ENCODE results near the gene SPECC1L.
"Not testable (repeated sequence)": the region's sequence is repeated elsewhere in the genome, so short reads cannot be mapped to it uniquely, and the experiment has no call there.

SPECC1L gene, protein sequence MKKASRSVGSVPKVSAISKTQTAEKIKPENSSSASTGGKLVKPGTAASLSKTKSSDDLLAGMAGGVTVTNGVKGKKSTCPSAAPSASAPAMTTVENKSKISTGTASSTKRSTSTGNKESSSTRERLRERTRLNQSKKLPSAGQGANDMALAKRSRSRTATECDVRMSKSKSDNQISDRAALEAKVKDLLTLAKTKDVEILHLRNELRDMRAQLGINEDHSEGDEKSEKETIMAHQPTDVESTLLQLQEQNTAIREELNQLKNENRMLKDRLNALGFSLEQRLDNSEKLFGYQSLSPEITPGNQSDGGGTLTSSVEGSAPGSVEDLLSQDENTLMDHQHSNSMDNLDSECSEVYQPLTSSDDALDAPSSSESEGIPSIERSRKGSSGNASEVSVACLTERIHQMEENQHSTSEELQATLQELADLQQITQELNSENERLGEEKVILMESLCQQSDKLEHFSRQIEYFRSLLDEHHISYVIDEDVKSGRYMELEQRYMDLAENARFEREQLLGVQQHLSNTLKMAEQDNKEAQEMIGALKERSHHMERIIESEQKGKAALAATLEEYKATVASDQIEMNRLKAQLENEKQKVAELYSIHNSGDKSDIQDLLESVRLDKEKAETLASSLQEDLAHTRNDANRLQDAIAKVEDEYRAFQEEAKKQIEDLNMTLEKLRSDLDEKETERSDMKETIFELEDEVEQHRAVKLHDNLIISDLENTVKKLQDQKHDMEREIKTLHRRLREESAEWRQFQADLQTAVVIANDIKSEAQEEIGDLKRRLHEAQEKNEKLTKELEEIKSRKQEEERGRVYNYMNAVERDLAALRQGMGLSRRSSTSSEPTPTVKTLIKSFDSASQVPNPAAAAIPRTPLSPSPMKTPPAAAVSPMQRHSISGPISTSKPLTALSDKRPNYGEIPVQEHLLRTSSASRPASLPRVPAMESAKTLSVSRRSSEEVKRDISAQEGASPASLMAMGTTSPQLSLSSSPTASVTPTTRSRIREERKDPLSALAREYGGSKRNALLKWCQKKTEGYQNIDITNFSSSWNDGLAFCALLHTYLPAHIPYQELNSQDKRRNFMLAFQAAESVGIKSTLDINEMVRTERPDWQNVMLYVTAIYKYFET

DNA sequence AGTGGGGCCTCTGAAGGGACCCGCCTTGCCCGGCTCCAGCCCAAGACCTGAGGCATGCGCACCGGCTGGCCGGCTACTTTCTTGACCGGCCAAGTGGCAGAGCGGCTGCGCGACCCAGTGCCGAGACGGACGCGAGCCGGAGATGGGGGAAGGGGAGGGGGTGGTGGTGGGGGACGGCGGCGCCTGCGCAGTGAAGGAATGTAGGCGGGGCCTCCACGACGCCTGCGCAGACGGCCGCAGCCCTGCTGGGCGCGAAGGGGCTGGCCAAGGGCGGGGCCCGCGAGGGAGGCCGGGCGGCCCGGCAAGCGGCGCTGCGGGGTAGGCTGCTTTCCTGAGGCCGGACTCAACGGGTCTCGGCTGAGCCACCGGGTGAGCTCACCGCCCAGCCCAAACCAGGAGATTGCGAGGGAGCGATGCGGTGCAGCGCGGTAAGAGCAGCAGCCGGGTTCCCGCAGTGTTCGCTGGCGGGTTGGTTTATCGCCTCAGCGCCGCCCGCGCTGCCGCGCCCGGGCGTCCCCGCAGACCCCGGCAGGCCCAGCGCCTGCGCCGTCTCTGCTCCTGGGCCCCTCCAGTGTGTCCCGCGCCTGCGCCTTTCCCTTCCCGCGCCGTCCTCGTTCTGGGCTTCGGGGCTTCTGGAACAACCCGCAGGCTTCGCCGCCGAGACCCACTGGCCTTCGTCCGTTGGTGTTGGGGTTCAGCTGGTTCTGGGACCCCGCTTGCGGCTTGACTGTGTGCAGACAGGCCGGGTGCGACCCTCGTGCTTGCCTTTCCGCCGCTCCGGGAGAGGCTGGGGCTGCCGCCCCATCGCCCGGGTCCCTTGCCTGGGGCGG, at the start of gene SPECC1L:
SPECC1L (plus strand) TSS at position 276 of the 830 bp plus-strand sequence. CDS start 31,401 bp downstream, outside the sequence.
- peak; percentile 70 to 98 (median 91) for DNase-seq

DNA sequence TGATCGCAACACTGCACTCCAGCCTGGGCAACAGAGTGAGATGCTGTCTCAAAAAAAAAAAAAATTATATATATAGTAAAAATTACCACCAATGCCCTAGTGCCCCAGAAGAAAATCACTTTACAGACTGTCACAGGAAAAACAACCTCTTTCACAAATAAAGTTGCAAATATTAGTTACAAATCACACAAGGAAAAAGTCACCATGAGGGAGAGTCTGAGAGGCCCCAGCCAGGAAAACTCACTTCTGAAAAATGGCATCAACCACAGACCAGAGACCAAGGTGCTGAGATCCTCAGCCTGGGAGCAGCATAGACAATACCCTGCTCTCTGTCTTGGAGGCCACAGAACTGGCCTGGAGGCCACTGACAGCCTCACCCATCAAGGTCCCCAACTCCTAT, 46.2 kb upstream of the SPECC1L start:
- no peak for DNase-seq

DNA sequence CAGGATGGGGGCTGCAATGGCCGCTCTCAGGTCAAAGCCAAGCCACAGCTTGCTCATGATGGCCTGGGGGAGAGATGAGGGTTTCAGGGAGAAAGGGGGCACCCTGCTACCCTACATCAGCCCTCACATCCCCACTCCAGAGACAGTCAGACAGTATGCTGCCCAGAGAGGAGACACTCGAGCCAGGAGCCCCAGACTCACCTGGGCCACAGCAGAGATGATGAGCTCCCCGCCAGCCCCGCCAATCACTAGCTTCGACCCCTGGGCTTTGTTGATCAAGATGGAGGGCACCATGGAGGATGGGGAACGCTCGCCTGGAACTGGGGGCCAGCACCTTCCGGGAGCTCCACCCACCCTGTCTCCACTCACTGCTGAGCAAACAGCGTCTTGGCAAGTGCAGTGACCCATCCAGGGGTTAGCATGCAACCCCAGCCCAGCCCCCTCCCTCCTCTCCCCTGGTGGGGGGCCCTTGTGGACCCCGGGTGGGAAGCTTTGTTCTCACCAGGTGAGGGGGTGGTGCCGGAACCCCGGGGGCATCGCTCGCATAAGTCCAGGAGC, 45.5 kb upstream of the SPECC1L start:
- no peak for DNase-seq

DNA sequence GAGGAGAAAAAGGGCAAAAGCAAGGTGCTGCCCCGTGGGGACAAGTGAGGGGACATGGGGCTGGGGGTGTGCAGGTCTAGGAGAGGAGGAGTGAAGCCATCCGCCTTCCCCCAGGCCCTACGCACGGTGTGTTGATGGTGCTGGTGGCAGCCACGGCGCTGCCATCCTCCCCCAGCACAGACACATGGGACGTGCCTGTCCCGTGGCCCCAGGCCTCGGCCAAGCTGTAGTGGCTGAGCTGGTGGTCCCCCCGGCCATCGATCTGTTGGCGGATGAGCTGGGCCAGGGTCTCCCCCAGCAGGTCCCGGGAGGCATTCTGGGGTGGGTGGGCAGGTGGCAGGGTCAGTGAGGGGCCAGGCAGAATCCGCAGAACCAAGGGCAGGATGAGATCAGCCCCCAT, 44.7 kb upstream of the SPECC1L start:
- DNase-seq = no peak

DNA sequence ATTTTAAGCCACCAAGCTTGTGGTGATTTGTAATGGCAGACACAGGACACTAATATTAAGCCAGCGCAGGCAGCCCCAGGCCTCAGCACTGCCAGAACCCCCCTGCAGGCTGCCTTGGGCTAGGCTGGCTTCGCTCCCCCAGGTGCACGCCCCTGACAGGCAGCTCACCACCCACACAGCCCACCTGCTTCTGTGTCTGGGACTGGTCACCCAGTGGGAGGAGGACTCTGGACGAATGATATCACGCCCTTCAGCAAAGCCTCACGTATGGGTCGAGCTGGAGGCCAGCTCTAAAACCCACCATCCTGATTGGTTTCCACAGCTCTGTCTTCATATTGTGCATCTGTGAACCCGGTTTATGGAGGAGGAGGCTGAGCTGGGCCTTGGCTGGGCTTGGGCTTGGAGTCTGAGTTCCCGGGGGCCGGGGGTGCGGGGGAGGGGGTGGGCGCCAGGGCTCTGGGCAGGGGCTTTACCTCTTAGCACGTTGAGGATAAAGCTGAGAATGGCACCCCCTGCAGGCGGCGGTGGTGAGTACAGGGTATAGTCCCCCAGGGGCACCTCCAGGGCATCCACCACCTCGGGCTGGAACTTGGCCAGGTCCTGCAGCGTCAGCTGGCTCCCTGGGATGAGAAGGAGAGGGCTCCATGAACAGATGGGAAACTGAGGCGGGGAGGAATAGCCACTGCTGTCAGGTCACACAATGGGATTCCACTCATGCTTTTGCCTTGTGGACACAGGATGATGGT, 39.5 kb upstream of the SPECC1L start:
- DNase-seq = peak in 3 of 51 donors; percentile 9 to 13 (median 10)

DNA sequence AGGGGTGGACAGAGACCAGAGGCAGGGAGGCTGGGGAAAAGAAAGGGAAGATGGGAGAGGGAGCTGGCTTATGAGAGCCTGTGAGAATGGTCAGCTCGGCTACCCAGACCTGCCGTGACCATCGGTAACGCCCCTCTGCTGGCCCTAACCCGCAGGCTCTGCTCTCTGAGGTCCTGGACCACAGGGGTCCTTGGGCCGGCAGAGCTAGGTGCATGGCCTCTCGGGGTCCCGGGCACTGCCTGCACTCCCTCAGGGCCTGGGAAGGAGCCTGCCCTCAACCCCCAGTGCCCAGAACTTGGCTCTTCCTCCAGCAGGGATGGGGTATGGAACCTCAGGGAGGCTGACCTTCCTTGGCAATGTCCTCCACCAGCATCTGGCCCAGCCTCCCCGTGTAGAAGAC, 38.9 kb upstream of the SPECC1L start:
- DNase-seq = no peak

DNA sequence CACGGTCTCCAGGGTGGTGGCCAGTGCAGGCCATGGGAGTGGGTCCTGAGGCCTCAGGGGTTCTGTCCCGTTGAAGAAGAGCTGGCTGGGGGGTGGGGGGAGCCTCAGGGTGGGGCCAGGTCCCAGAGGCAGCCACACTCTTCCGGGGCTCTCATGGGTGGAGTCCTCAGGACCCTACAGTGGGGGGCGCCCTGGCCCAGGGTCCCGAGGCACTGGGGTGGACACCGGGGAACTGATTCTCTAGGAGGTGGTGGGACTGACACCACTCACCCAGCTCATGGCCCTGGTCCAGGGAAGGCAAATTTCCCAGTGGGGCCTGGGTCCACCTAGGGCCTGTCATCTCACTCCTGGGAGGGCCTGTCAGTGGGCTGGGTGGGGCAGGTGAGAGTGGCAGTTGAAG, 38.5 kb upstream of the SPECC1L start:
- DNase-seq = no peak

DNA sequence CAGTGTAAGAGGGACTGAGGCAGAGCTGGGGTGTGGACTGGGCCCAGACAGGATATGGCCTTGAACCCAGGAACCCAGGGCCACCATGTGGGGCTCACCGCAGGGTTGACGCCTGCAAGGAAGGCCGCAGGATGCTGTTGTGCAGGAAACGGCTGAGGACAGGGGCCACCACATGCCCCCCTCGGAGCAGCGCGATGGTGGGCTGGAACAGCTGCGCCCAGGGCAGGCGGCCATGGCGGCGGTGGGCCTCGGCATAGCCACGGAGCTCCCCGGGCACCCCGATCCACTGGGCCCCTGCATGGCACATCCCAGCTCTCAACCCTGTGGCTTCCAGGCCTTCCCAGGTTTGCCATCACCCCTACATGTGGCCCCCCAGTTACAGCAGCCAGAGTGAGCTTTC, 37.9 kb upstream of the SPECC1L start:
- no peak for DNase-seq

DNA sequence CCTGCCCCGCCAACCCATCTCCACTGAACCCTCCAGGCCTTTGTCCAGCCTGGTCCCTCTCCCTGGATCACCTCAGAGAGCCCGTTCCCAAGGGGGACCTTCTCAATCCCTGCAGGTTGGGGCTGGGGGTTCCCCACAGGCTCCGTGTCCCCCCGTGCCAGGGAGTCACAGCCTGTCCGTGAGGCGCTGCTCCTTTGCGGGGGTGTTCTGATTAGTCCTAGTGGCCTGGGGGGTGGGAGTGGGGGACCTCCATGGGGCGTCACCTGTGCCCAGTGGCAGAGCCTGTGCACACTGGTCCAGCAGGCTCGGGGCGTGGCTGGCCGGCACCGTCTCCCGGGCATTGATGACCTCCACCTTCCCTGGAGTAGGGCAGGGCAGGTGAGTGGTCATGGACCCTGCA, 37.4 kb upstream of the SPECC1L start:
- DNase-seq = no peak

DNA sequence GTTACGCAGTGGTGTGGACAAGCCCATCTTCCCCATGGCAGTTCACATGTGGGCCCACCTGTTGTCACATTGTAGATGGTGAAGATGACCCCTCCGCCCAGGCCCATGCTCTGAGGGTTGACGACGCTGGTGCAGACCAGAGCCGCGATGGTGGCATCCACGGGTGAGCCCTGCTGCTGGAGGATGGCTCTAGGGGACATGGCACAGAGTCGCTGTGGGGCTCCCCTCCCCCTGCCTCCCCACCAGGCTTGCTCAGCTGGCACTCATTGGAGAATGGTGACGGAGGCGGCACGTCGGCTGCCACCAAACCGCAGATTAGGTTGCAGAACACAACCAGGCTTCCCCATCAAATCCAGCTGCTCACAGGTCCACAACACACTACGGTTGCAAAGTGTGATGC, 36.8 kb upstream of the SPECC1L start:
- DNase-seq = no peak

DNA sequence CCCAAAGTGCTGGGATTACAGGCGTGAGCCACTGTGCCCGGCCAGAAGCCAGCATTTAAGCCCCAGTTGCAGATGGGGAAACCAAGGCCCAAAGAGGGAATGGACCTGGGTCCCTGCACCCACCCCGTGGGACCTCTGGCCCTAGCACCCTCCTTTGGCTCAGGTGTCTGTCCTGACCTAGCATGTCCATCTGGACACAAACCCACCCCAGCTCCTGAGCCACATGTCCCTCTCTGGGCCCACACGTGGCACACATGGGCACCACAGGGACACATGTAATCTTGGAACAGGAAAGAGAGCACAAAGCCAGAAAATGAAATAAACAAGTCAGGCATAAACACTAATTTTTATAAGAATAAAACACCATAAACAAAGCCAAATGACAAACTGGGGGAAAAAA, 35.3 kb upstream of the SPECC1L start:
- no peak for DNase-seq

DNA sequence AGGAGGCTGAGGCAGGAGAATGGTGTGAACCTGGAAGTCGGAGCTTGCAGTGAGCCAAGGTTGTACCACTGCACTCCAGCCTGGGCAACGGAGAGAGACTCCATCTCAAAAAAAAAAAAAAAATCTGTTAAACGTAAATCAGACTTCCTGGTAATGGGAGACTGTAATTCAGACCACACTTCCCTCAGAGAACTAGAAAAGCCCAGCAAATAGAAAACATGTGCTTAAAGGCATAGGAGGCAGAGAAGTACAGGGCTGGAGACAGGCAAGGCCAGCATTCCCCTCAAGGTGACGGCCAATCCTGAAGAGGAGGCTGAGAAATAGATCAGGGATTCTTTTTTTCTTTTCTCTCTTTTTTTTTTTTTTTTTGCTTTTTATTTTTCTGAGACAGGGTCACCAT, 34.0 kb upstream of the SPECC1L start:
- no peak for DNase-seq

DNA sequence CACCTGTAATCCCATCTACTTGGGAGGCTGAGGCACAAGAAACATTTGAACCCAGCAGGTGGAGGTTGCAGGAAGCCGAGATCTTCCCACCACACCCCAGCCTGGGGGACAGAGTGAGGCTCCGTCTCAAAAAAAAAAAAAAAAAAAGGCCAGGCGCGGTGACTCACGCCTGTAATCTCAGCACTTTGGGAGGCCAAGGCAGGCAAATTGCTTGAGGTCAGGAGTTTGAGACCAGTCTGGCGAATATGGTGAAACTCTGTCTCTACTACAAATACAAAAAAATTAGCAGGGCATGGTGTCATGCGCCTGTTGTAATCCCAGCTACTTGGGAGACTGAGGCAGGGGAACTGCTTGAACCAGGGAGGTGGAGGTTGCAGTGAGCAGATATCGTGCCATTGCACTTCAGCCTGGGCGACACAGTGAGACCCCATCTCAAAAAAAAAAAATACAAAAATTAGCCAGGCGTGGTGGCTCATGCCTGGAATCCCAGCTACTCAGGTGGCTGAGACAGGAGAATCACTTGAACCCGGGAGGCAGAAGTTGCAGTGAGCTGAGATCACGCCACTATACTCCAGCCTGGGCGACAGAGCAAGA, 32.4 kb upstream of the SPECC1L start:
- DNase-seq = not testable (repeated sequence)

DNA sequence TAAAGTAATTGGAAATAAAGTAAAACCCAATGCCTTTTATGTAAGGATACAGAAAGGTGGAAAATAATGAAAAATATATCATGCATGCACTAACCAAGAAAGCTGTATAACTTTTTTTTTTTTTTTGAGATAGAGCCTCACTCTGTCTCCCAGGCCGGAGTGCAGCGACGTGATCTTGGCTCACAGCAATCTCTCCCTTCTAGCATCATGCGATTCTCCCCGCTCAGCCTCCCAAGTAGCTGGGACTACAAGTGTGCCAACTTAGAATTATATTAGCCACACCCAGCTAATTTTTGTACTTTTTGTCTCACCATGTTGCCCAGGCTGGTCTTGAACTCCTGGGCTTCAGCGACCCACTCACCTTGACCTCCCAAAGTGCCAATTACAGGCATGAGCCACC, 30.2 kb upstream of the SPECC1L start:
- DNase-seq = no peak

DNA sequence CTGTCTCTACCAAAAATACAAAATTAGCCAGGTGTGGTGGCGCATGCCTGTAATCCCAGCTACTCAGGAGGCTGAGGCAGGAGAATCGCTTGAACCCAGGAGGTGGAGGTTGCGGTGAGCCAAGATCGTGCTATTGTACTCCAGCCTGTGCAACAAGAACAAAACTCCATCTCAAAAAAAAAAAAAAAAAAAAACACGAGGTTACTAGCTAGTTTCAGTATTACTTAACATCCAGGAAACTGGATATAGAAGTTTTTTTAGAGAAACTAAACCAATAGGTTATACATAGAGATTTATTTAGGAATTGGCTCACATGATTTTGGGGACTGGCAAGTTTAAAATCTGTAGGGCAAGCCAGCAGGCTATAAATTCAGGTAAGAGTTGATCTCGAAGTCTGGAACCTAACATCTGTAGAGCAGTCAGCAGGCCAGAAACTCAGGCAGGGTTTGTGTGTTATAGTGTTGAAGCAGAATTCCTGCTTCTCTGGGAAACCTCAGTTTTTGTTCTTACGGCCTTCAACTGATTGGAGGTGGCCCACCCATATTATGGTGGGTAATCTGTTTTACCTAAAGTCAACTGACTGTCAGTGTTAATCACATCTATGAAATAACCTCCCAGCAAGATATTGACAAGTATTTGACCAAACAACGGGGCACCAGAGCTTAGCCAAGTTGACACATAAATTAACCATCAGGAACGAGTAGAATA, 29.5 kb upstream of the SPECC1L start:
- not testable (repeated sequence) for DNase-seq

DNA sequence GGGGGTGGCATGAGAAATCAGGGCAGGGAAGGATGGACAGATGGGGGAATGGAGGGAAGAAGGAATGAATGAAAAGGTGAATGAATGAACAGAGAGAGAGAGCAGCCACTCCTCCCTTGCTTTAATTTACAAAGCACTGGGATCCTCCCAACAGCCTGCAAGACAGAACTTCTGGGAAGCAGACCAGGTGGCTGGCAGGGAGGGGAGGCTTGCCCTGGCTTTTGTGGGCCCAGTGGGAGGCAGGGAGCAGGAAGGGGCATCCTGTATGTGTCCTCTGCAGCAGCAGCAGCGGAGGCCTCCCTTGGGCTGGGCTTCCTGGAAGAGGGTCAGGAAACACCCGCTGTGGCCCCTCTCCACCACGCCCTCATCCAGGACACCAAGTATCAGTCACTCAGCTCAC, 27.2 kb upstream of the SPECC1L start:
- DNase-seq = peak in 2 of 51 donors; percentile 8 to 29

DNA sequence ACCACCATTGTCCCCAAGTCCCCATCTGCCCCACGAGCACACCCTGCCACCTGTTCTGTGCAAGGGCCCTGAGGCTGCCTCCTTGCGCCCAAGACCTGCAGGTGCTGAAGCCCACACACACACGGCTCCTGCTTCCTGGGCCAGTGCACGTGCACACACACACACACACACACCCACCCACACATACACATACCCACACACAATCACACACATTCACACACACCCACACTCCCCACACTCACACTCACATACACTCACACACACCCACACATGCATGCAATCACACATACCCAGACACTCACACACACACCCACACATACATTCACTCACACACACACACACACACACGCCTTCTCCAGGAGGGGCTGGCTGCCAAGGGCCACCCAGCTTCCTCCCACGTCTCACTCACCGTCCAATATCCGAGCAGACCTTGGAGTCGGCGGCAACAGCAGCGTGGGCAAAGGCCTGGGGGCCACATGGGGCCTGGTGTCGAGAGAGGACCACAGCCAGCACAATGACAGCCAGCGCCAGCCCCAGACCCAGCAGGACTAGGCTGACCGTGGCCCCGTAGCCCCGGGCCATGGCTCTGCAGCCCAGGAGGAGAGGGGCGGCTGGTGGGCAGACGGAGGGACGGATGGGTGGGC, 26.4 kb upstream of the SPECC1L start:
- no peak for DNase-seq

DNA sequence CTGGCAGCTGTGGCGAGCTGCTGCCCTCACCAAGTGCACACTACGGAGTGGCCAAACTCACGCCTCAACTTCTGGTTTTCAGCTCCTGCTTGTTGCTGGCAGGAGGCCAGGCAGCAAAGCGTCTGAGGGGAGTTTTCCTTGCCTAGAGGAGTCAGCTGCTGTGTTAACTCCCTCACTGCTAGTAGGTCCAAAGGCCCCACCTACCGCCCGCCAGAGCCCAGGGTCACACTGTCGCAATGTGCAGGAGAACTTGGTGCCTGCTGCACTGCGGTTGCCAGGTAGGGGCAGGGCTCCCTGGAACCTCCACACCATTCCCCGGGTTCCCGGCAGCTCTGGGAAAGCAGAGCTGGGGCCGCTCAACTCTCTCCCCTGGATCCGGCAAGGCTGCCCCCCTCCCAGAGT, 25.6 kb upstream of the SPECC1L start, which contains the start of gene GGT5:
GGT5 (minus strand) TSS at position 53 of the 402 bp plus-strand sequence. CDS start 357 bp downstream, outside the sequence.
- DNase-seq = not testable (repeated sequence)

Data from hypothalamus (tissue), 51 donors.